OCI-LY3 (cell line): Measurements from ENCODE around the gene FMNL2.
A peak's percentile ranks its signal among the peaks of the same experiment; 100 is the strongest.

Experiments used
- H2AFZ ChIP-seq: fragments of 200-600, 300-600 bp; shearing (Covaris generic); 2 replicates; pipeline ENCODE4 v1.6.0; 2014; ENCODE audit warnings: antibody characterized with exemption, low read depth, low read length
- H3K27ac ChIP-seq: fragments of 200-600, 300-600 bp; sonication (generic); 2 replicates; pipeline ENCODE4 v1.5.1; 2014; ENCODE audit warnings: mild to moderate bottlenecking, low read length, moderate library complexity, mixed read lengths
- H3K27me3 ChIP-seq: fragments of 200-600, 300-600 bp; sonication (generic); 2 replicates; pipeline ENCODE4 v1.6.1; 2014; ENCODE audit warnings: low read depth, low read length, mixed read lengths
- H3K36me3 ChIP-seq: fragments of 200-600, 300-600 bp; sonication (generic); replicated peaks from 2 replicates; pipeline ENCODE3; 2014; ENCODE audit warnings: low read depth, low read length, mixed read lengths
- H3K4me1 ChIP-seq: fragments of 300-600, 200-600 bp; sonication (generic); 2 replicates; pipeline ENCODE4 v1.6.1; 2014; ENCODE audit warnings: low read length, mixed read lengths
- H3K4me2 ChIP-seq: fragments of 200-600, 300-600 bp; sonication (generic); 2 replicates; pipeline ENCODE4 v1.6.1; 2014; ENCODE audit warnings: low read length, mixed read lengths
- H3K4me3 ChIP-seq: fragments of 300-600, 200-600 bp; sonication (generic); 2 replicates; pipeline ENCODE4 v1.5.1; 2014; ENCODE audit warnings: antibody characterized with exemption, mild to moderate bottlenecking, low read length, moderate library complexity
- H3K79me2 ChIP-seq: fragments of 300-600, 200-600 bp; shearing (Covaris generic); 2 replicates; pipeline ENCODE4 v1.6.1; 2014; ENCODE audit warnings: mild to moderate bottlenecking, low read length, mixed read lengths
- H3K9ac ChIP-seq: fragments of 300-600, 200-600 bp; shearing (Covaris generic); 2 replicates; pipeline ENCODE4 v1.6.0; 2014; ENCODE audit warnings: mild to moderate bottlenecking, low read length, moderate library complexity
- H3K9me3 ChIP-seq: fragments of 200-600, 300-600 bp; shearing (Covaris generic); 2 replicates; pipeline ENCODE4 v1.6.1; 2014; ENCODE audit warnings: low read length, mixed read lengths; ENCODE audit not compliant: insufficient read depth
- H4K20me1 ChIP-seq: fragments of 200-600, 300-600 bp; sonication (generic); 2 replicates; pipeline ENCODE4 v1.6.1; 2016; ENCODE audit warnings: low read length, mixed read lengths; ENCODE audit not compliant: insufficient read depth
- CTCF ChIP-seq: fragments of 200-600, 300-600 bp; sonication (generic); IDR thresholded peaks from 2 replicates; pipeline ENCODE4 v1.5.1; 2014; ENCODE audit warnings: antibody characterized with exemption, low read length, low read depth
- EZH2phosphoT487 ChIP-seq: fragments of 200-600 bp; shearing (Covaris generic); IDR thresholded peaks from 2 replicates; pipeline ENCODE4 v1.6.1; 2018; ENCODE audit warnings: antibody characterized with exemption, mixed run types, low read depth

The FMNL2 gene

GRCh38 chr2:152493945-152494528 lies 159.1 kb downstream of the FMNL2 start:
- Histone ChIP-seq H3K36me3 (no peaks in the 10 kb centered on the region), H3K4me2 (no peak overlapping the region), H3K27ac (no peak overlapping the region), H3K79me2 (no peaks in the 10 kb centered on the region), H4K20me1 (no peaks in the 10 kb centered on the region), H3K27me3 (no peaks in the 10 kb centered on the region), H3K4me3 (no peak overlapping the region), H3K4me1 (peaks cover 69% of the 10 kb centered on the region), H3K9ac (no peak overlapping the region), H3K9me3 (no peaks in the 10 kb centered on the region), H2AFZ (no peak overlapping the region)
- TF ChIP-seq EZH2phosphoT487 (no peak), CTCF (no peak)

GRCh38 chr2:152496371-152496770 lies 161.4 kb downstream of the FMNL2 start:
- Histone ChIP-seq H3K27ac (no peak overlapping the region), H3K4me3 (no peak overlapping the region), H3K79me2 (no peaks in the 10 kb centered on the region), H3K4me1 (peaks cover 62% of the 10 kb centered on the region), H2AFZ (no peak overlapping the region), H3K27me3 (no peaks in the 10 kb centered on the region), H3K4me2 (no peak overlapping the region), H4K20me1 (no peaks in the 10 kb centered on the region), H3K36me3 (no peaks in the 10 kb centered on the region), H3K9me3 (no peaks in the 10 kb centered on the region), H3K9ac (no peak overlapping the region)
- TF ChIP-seq EZH2phosphoT487 (no peak), CTCF (no peak)

- peak overlapping the region; percentile 48 for H3K4me2 ChIP-seq
- no peaks in the 10 kb centered on the region for H3K27me3 ChIP-seq
- peak overlapping the region; percentile 13; the same call in 1 of the 2 replicates for H3K4me3 ChIP-seq
- no peaks in the 10 kb centered on the region for H4K20me1 ChIP-seq
- no peaks in the 10 kb centered on the region for H3K36me3 ChIP-seq
- no peak overlapping the region for H2AFZ ChIP-seq
- TF ChIP-seq CTCF (no peak), EZH2phosphoT487 (no peak)
- H3K4me1 ChIP-seq = peaks cover 62% of the 10 kb centered on the region
- peak overlapping the region; percentile 34; the same call in 1 of the 2 replicates for H3K27ac ChIP-seq
- no peak overlapping the region; the same call in 1 of the 2 replicates for H3K9ac ChIP-seq
- no peaks in the 10 kb centered on the region for H3K79me2 ChIP-seq
- H3K9me3 ChIP-seq = no peaks in the 10 kb centered on the region
Measured at GRCh38 chr2:152497481-152498052, 162.6 kb downstream of the FMNL2 start.

- Histone ChIP-seq H3K9me3 (no peaks in the 10 kb centered on the region), H3K79me2 (no peaks in the 10 kb centered on the region), H3K4me3 (peak overlapping the region; percentile 37), H3K4me2 (peak overlapping the region; percentile 71), H3K4me1 (peaks cover 50% of the 10 kb centered on the region), H3K9ac (peak overlapping the region; percentile 28; the same call in 1 of the 2 replicates), H3K36me3 (no peaks in the 10 kb centered on the region), H3K27ac (peak overlapping the region; percentile 75), H3K27me3 (no peaks in the 10 kb centered on the region), H4K20me1 (no peaks in the 10 kb centered on the region), H2AFZ (peak overlapping the region; percentile 64)
- TF ChIP-seq EZH2phosphoT487 = no peak
- TF ChIP-seq CTCF = no peak
Measured at GRCh38 chr2:152499331-152499816, 164.4 kb downstream of the FMNL2 start.
